ENCODE data around the gene GPR153.
A peak's percentile ranks its signal among the peaks of the same experiment; 100 is the strongest.
"Not testable (repeated sequence)": the region's sequence is repeated elsewhere in the genome, so short reads cannot be mapped to it uniquely, and the experiment has no call there.

Gene GPR153

GRCh38 chr1:6234502-6235295 lies 26.2 kb downstream of the GPR153 start:
- peak overlapping the region; percentile 94 for H3K9ac ChIP-seq (ENCODE audit: low read depth, low read length)
- no peak overlapping the region for H3K27ac ChIP-seq (ENCODE audit: low read length)
- H3K4me1 ChIP-seq (ENCODE audit: insufficient read depth, low read length), result peaks cover 18% of the 10 kb centered on the region; the same call in 1 of the 2 replicates
- no peaks in the 10 kb centered on the region for H3K9me3 ChIP-seq (ENCODE audit: insufficient read depth, low read depth, low read length)
- no peaks in the 10 kb centered on the region for H3K27me3 ChIP-seq (ENCODE audit: insufficient read depth, low read length)
- peak overlapping the region; percentile 88 for H3K4me3 ChIP-seq (ENCODE audit: low read length)
- H3K36me3 ChIP-seq (ENCODE audit: insufficient read depth, low read depth, low read length), result peaks cover 46% of the 10 kb centered on the region

GRCh38 chr1:6233376-6233775 lies 27.5 kb downstream of the GPR153 start:
- peaks cover 57% of the 10 kb centered on the region for H3K36me3 ChIP-seq (ENCODE audit: insufficient read depth, low read depth, low read length)

GRCh38 chr1:6225651-6226050 lies 35.2 kb downstream of the GPR153 start:
- H3K9ac ChIP-seq (ENCODE audit: low read depth, low read length), result no peak overlapping the region
- H3K9me3 ChIP-seq (ENCODE audit: insufficient read depth, low read depth, low read length), result no peaks in the 10 kb centered on the region
- H3K27ac ChIP-seq (ENCODE audit: low read length), result no peak overlapping the region
- H3K4me1 ChIP-seq (ENCODE audit: insufficient read depth, low read length), result no peaks in the 10 kb centered on the region
- H3K27me3 ChIP-seq (ENCODE audit: insufficient read depth, low read length), result no peaks in the 10 kb centered on the region
- no peak overlapping the region for H3K4me3 ChIP-seq (ENCODE audit: low read length)
- peaks cover 94% of the 10 kb centered on the region for H3K36me3 ChIP-seq (ENCODE audit: insufficient read depth, low read depth, low read length)

More at GRCh38 chr1:6233376-6233775, 27.5 kb downstream of the GPR153 start:
- peaks cover 10% of the 10 kb centered on the region; the same call in 1 of the 2 replicates for H3K4me1 ChIP-seq (ENCODE audit: insufficient read depth, low read length)
- H3K27me3 ChIP-seq (ENCODE audit: insufficient read depth, low read length), result no peaks in the 10 kb centered on the region
- no peak overlapping the region for H3K4me3 ChIP-seq (ENCODE audit: low read length)
- peak overlapping the region; percentile 32; the same call in 1 of the 2 replicates for H3K9ac ChIP-seq (ENCODE audit: low read depth, low read length)
- H3K9me3 ChIP-seq (ENCODE audit: insufficient read depth, low read depth, low read length), result no peaks in the 10 kb centered on the region
- no peak overlapping the region for H3K27ac ChIP-seq (ENCODE audit: low read length)

- Histone ChIP-seq H3K4me1 (ENCODE audit: insufficient read depth, low read length) (no peaks in the 10 kb centered on the region), H3K9me3 (ENCODE audit: insufficient read depth, low read depth, low read length) (no peaks in the 10 kb centered on the region), H3K9ac (ENCODE audit: low read depth, low read length) (no peak overlapping the region), H3K36me3 (ENCODE audit: insufficient read depth, low read depth, low read length) (peaks cover 90% of the 10 kb centered on the region), H3K4me3 (ENCODE audit: low read length) (no peak overlapping the region), H3K27me3 (ENCODE audit: insufficient read depth, low read length) (no peaks in the 10 kb centered on the region), H3K27ac (ENCODE audit: low read length) (no peak overlapping the region)
These were observed 36.2 kb downstream of the GPR153 start for GRCh38 chr1:6224718-6225117.

GRCh38 chr1:6223617-6224016 lies 37.3 kb downstream of the GPR153 start:
- Histone ChIP-seq H3K36me3 (ENCODE audit: insufficient read depth, low read depth, low read length) (peaks cover 82% of the 10 kb centered on the region), H3K27ac (ENCODE audit: low read length) (no peak overlapping the region), H3K27me3 (ENCODE audit: insufficient read depth, low read length) (no peaks in the 10 kb centered on the region), H3K9me3 (ENCODE audit: insufficient read depth, low read depth, low read length) (no peaks in the 10 kb centered on the region), H3K9ac (ENCODE audit: low read depth, low read length) (no peak overlapping the region), H3K4me1 (ENCODE audit: insufficient read depth, low read length) (no peaks in the 10 kb centered on the region), H3K4me3 (ENCODE audit: low read length) (no peak overlapping the region)

GRCh38 chr1:6222636-6223035 lies 38.3 kb downstream of the GPR153 start:
- Histone ChIP-seq H3K27ac (ENCODE audit: low read length) (no peak overlapping the region), H3K4me3 (ENCODE audit: low read length) (no peak overlapping the region), H3K27me3 (ENCODE audit: insufficient read depth, low read length) (no peaks in the 10 kb centered on the region), H3K9ac (ENCODE audit: low read depth, low read length) (no peak overlapping the region), H3K9me3 (ENCODE audit: insufficient read depth, low read depth, low read length) (no peaks in the 10 kb centered on the region), H3K36me3 (ENCODE audit: insufficient read depth, low read depth, low read length) (peaks cover 72% of the 10 kb centered on the region), H3K4me1 (ENCODE audit: insufficient read depth, low read length) (no peaks in the 10 kb centered on the region)

- no peaks in the 10 kb centered on the region for H3K27me3 ChIP-seq (ENCODE audit: insufficient read depth, low read length)
- no peaks in the 10 kb centered on the region for H3K4me1 ChIP-seq (ENCODE audit: insufficient read depth, low read length)
- no peak overlapping the region for H3K9ac ChIP-seq (ENCODE audit: low read depth, low read length)
- no peak overlapping the region for H3K27ac ChIP-seq (ENCODE audit: low read length)
- H3K4me3 ChIP-seq (ENCODE audit: low read length), result no peak overlapping the region
- H3K36me3 ChIP-seq (ENCODE audit: insufficient read depth, low read depth, low read length), result peaks cover 59% of the 10 kb centered on the region
- H3K9me3 ChIP-seq (ENCODE audit: insufficient read depth, low read depth, low read length), result no peaks in the 10 kb centered on the region
These were observed 39.6 kb downstream of the GPR153 start for GRCh38 chr1:6221210-6221784.

- no peaks in the 10 kb centered on the region for H3K4me1 ChIP-seq (ENCODE audit: insufficient read depth, low read length)
- H3K9me3 ChIP-seq (ENCODE audit: insufficient read depth, low read depth, low read length), result no peaks in the 10 kb centered on the region
- H3K4me3 ChIP-seq (ENCODE audit: low read length), result no peak overlapping the region
- no peak overlapping the region for H3K9ac ChIP-seq (ENCODE audit: low read depth, low read length)
- no peak overlapping the region for H3K27ac ChIP-seq (ENCODE audit: low read length)
- no peaks in the 10 kb centered on the region for H3K27me3 ChIP-seq (ENCODE audit: insufficient read depth, low read length)
- H3K36me3 ChIP-seq (ENCODE audit: insufficient read depth, low read depth, low read length), result peaks cover 49% of the 10 kb centered on the region
These were observed 40.7 kb downstream of the GPR153 start for GRCh38 chr1:6220236-6220635.

GRCh38 chr1:6219641-6220040 lies 41.3 kb downstream of the GPR153 start:
- not testable (repeated sequence) for H3K9me3 ChIP-seq (ENCODE audit: insufficient read depth, low read depth, low read length); H3K4me1 ChIP-seq (ENCODE audit: insufficient read depth, low read length); H3K27ac ChIP-seq (ENCODE audit: low read length); H3K4me3 ChIP-seq (ENCODE audit: low read length); H3K27me3 ChIP-seq (ENCODE audit: insufficient read depth, low read length); H3K9ac ChIP-seq (ENCODE audit: low read depth, low read length)
- peaks cover 43% of the 10 kb centered on the region for H3K36me3 ChIP-seq (ENCODE audit: insufficient read depth, low read depth, low read length)

GRCh38 chr1:6218375-6219164 lies 42.3 kb downstream of the GPR153 start:
- Histone ChIP-seq H3K4me1 (ENCODE audit: insufficient read depth, low read length) (no peaks in the 10 kb centered on the region), H3K9me3 (ENCODE audit: insufficient read depth, low read depth, low read length) (no peaks in the 10 kb centered on the region), H3K27me3 (ENCODE audit: insufficient read depth, low read length) (no peaks in the 10 kb centered on the region), H3K9ac (ENCODE audit: low read depth, low read length) (no peak overlapping the region; the same call in 1 of the 2 replicates), H3K4me3 (ENCODE audit: low read length) (no peak overlapping the region), H3K36me3 (ENCODE audit: insufficient read depth, low read depth, low read length) (peaks cover 32% of the 10 kb centered on the region), H3K27ac (ENCODE audit: low read length) (no peak overlapping the region)

- Histone ChIP-seq H3K4me3 (ENCODE audit: low read length) (no peak overlapping the region), H3K4me1 (ENCODE audit: insufficient read depth, low read length) (no peaks in the 10 kb centered on the region; the same call in 1 of the 2 replicates), H3K9me3 (ENCODE audit: insufficient read depth, low read depth, low read length) (no peaks in the 10 kb centered on the region), H3K27ac (ENCODE audit: low read length) (no peak overlapping the region), H3K36me3 (ENCODE audit: insufficient read depth, low read depth, low read length) (no peaks in the 10 kb centered on the region), H3K27me3 (ENCODE audit: insufficient read depth, low read length) (peaks cover 34% of the 10 kb centered on the region), H3K9ac (ENCODE audit: low read depth, low read length) (no peak overlapping the region)
These were observed 48.5 kb downstream of the GPR153 start for GRCh38 chr1:6212193-6212959.
